WTC11 (cell line): Measurements from ENCODE around the gene LYL1. TPM values are rescaled to one million over a fixed set of nuclear protein-coding genes. Genes with fewer than 3 reads are reported as not detected.

Experiments used
- ATAC-seq: fragments of 200-7000 bp; cut with Tn5 transposase; 2 replicates; pipeline ENCODE4 v1.10.0; 2021; ENCODE audit warnings: mild to moderate bottlenecking, moderate library complexity
- CTCF ChIA-PET: fragments of 300-600 bp; sonication (Branson Sonifier 250); formaldehyde crosslinking; loops from one replicate; lab custom pipeline; 2021; ENCODE audit warnings: antibody characterized with exemption; lab: Charles Lee
- POLR2A ChIA-PET: fragments of 350-600 bp; sonication (Branson Sonifier 250); formaldehyde crosslinking; loops from one replicate; lab custom pipeline; 2021; ENCODE audit warnings: antibody characterized with exemption; lab: Charles Lee
- DNase-seq: peaks from one replicate; pipeline ENCODE4 v3.0.0; 2021; ENCODE audit warnings: low spot score
- H3K27ac Mint-ChIP-seq: 2 replicates; pipeline ENCODE4 v1.8.0; 2021; ENCODE audit warnings: mixed read lengths
- H3K27me3 Mint-ChIP-seq: 2 replicates; pipeline ENCODE4 v1.8.0; 2021; ENCODE audit warnings: low read depth, mild to moderate bottlenecking, moderate library complexity, mixed read lengths
- H3K36me3 Mint-ChIP-seq: 2 replicates; pipeline ENCODE4 v1.8.0; 2021; ENCODE audit warnings: mixed read lengths
- H3K4me1 Mint-ChIP-seq: 2 replicates; pipeline ENCODE4 v1.8.0; 2022; ENCODE audit warnings: mixed read lengths
- H3K4me3 Mint-ChIP-seq: 2 replicates; pipeline ENCODE4 v1.8.0; 2021; ENCODE audit warnings: mild to moderate bottlenecking, moderate library complexity, mixed read lengths
- H3K9me3 Mint-ChIP-seq: 2 replicates; pipeline ENCODE4 v1.8.0; 2021; ENCODE audit warnings: mixed read lengths
- ARID4B ChIP-seq: sonication (generic); formaldehyde crosslinking; IDR thresholded peaks from 2 replicates; pipeline ENCODE4 v1.8.0; 2023; ENCODE audit warnings: missing genetic modification reagents, mild to moderate bottlenecking, borderline replicate concordance
- ESRRA ChIP-seq: sonication (generic); formaldehyde crosslinking; IDR thresholded peaks from 2 replicates; pipeline ENCODE4 v1.8.1; 2022; ENCODE audit warnings: mild to moderate bottlenecking, missing genetic modification reagents, borderline replicate concordance
- ETV6 ChIP-seq: sonication (generic); formaldehyde crosslinking; IDR thresholded peaks from 2 replicates; pipeline ENCODE4 v1.8.1; 2022; ENCODE audit warnings: mild to moderate bottlenecking, missing genetic modification reagents
- FOXP1 ChIP-seq: sonication (generic); formaldehyde crosslinking; IDR thresholded peaks from 2 replicates; pipeline ENCODE4 v1.8.0; 2022; ENCODE audit warnings: missing genetic modification reagents, mild to moderate bottlenecking, moderate library complexity, borderline replicate concordance
- HMGXB4 ChIP-seq: sonication (generic); formaldehyde crosslinking; IDR thresholded peaks from 2 replicates; pipeline ENCODE4 v1.8.1; 2023; ENCODE audit warnings: mild to moderate bottlenecking, moderate library complexity, missing genetic modification reagents
- IRF2 ChIP-seq: sonication (generic); formaldehyde crosslinking; IDR thresholded peaks from 2 replicates; pipeline ENCODE4 v1.8.0; 2022; ENCODE audit warnings: low read depth, missing genetic modification reagents, borderline replicate concordance
- NFE2L1 ChIP-seq: sonication (generic); formaldehyde crosslinking; IDR thresholded peaks from 2 replicates; pipeline ENCODE4 v1.8.1; 2023; ENCODE audit warnings: missing genetic modification reagents
- NFYB ChIP-seq: sonication (generic); formaldehyde crosslinking; conservative IDR thresholded peaks from 2 replicates; pipeline ENCODE4 v1.8.0; 2022; ENCODE audit warnings: low read depth, missing genetic modification reagents
- TCF7 ChIP-seq: sonication (generic); formaldehyde crosslinking; IDR thresholded peaks from 2 replicates; pipeline ENCODE4 v1.8.0; 2022; ENCODE audit warnings: mild to moderate bottlenecking, low read depth, missing genetic modification reagents, moderate library complexity
- TEAD4 ChIP-seq: sonication (generic); formaldehyde crosslinking; IDR thresholded peaks from 2 replicates; pipeline ENCODE4 v1.8.0; 2022; ENCODE audit warnings: mild to moderate bottlenecking, missing genetic modification reagents
- TP53 ChIP-seq: sonication (generic); formaldehyde crosslinking; IDR thresholded peaks from 2 replicates; pipeline ENCODE4 v1.8.1; 2023; ENCODE audit warnings: mild to moderate bottlenecking, missing genetic modification reagents
- ZNF121 ChIP-seq: sonication (generic); formaldehyde crosslinking; IDR thresholded peaks from 2 replicates; pipeline ENCODE4 v1.8.0; 2023; ENCODE audit warnings: missing genetic modification reagents
- ZNF219 ChIP-seq: sonication (generic); formaldehyde crosslinking; IDR thresholded peaks from 2 replicates; pipeline ENCODE4 v1.8.0; 2023; ENCODE audit warnings: missing genetic modification reagents, mild to moderate bottlenecking, borderline replicate concordance
- ZNF232 ChIP-seq: sonication (generic); formaldehyde crosslinking; IDR thresholded peaks from 2 replicates; pipeline ENCODE4 v1.8.0; 2022; ENCODE audit warnings: mild to moderate bottlenecking, missing genetic modification reagents
- ZNF423 ChIP-seq: fragments of 250-450 bp; sonication (Bioruptor Pico); IDR thresholded peaks from 2 replicates; pipeline ENCODE4 v2.1.2; 2022; ENCODE audit warnings: mild to moderate bottlenecking, moderate library complexity
- total RNA-seq: library from RNA; stranded (reverse); gene quantifications from 3 replicates; pipeline ENCODE4 v1.2.3, GENCODE V29; 2021
- TF ChIP-seq, protein P1 (sequence below): sonication (generic); formaldehyde crosslinking; IDR thresholded peaks from 2 replicates; pipeline ENCODE4 v1.8.1; 2022; ENCODE audit warnings: missing genetic modification reagents, borderline replicate concordance
- TF ChIP-seq, protein P2 (sequence below): sonication (generic); formaldehyde crosslinking; conservative IDR thresholded peaks from 2 replicates; pipeline ENCODE4 v1.8.1; 2023; ENCODE audit warnings: mild to moderate bottlenecking, low read depth, missing genetic modification reagents, moderate library complexity
- TF ChIP-seq, protein P3 (sequence below): fragments of 250-450 bp; sonication (Bioruptor Pico); IDR thresholded peaks from 2 replicates; pipeline ENCODE4 v1.8.0; 2021; ENCODE audit warnings: mild to moderate bottlenecking

LYL1 gene
- total RNA-seq, 1 experiment from 2014 or later, result 1.2 TPM

DNA sequence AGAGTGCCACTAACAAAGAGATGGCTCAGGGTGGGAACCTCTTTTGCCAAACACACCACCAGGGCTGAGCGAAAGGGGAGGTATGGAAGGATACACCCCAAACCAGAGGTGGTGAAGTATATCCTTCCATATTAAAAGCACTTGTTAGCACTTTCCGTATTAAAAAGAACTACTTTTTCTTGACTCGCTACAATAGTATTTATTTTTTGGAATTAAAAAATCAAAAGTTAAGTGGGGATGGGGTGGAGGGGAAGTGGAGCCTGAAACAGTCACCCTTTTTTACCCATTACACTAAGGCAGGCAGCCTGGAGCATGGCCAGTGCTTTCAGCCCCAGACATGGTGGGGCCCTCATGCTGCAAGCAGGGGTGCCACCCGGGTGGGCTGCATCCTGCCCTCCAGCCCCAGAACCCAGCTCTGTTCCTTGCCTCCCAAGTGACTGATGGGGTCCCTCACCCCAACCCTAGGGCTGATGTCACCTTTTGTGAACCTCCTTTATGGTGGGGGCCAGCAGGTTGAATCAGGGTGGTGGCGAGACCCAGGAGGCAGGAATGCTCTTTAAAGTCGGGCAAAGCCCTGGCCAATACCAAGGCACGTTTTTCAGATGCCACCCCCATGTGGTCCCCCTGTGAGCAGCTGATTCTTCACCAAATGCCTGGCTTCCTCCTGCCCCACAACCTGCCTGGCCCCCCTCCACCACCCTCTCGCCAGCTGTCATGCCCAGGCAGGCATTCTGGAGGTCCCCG is 31.0 kb downstream of the LYL1 start (continued):
- no peak for TF ChIP-seq FOXP1 (CRISPR knock-in tag)
- no peak for TF ChIP-seq TP53 (CRISPR knock-in tag)
- no peak for TF ChIP-seq ESRRA (CRISPR knock-in tag)
- no peak for TF ChIP-seq ZNF232 (CRISPR knock-in tag)
- TF ChIP-seq ARID4B, result no peak
- TF ChIP-seq, protein P1, sequence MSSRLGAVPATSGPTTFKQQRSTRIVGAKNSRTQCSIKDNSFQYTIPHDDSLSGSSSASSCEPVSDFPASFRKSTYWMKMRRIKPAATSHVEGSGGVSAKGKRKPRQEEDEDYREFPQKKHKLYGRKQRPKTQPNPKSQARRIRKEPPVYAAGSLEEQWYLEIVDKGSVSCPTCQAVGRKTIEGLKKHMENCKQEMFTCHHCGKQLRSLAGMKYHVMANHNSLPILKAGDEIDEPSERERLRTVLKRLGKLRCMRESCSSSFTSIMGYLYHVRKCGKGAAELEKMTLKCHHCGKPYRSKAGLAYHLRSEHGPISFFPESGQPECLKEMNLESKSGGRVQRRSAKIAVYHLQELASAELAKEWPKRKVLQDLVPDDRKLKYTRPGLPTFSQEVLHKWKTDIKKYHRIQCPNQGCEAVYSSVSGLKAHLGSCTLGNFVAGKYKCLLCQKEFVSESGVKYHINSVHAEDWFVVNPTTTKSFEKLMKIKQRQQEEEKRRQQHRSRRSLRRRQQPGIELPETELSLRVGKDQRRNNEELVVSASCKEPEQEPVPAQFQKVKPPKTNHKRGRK, result no peak
- no peak for TF ChIP-seq ZNF423 (CRISPR knock-in tag)

- TF ChIP-seq ETV6, result no peak
- no peak for TF ChIP-seq ZNF219
- no peak for TF ChIP-seq TEAD4 (CRISPR knock-in tag)
- TF ChIP-seq, all 79 proteins: peak for 0
- Mint-ChIP-seq H3K4me3 (no peak overlapping the region), H3K4me1 (no peaks in the 10 kb centered on the region), H3K27ac (no peak overlapping the region), H3K9me3 (no peaks in the 10 kb centered on the region), H3K36me3 (no peaks in the 10 kb centered on the region), H3K27me3 (peaks cover 13% of the 10 kb centered on the region)
- no peak for DNase-seq
- no peak for ATAC-seq
- ChIA-PET CTCF (interaction anchor here (0.7 to 20.5 kb wide), 11 partner anchors 8 to 105 kb away, joined by 3 to 294 read pairs (median 4); no protein-coding TSS in a partner anchor), POLR2A (interaction anchor here (0.6 kb wide), 1 partner anchor 176 kb away, joined by 3 read pairs; no protein-coding TSS in a partner anchor)
Measured at GRCh38 chr19:13070425-13071140, 32.1 kb downstream of the LYL1 start.

DNA sequence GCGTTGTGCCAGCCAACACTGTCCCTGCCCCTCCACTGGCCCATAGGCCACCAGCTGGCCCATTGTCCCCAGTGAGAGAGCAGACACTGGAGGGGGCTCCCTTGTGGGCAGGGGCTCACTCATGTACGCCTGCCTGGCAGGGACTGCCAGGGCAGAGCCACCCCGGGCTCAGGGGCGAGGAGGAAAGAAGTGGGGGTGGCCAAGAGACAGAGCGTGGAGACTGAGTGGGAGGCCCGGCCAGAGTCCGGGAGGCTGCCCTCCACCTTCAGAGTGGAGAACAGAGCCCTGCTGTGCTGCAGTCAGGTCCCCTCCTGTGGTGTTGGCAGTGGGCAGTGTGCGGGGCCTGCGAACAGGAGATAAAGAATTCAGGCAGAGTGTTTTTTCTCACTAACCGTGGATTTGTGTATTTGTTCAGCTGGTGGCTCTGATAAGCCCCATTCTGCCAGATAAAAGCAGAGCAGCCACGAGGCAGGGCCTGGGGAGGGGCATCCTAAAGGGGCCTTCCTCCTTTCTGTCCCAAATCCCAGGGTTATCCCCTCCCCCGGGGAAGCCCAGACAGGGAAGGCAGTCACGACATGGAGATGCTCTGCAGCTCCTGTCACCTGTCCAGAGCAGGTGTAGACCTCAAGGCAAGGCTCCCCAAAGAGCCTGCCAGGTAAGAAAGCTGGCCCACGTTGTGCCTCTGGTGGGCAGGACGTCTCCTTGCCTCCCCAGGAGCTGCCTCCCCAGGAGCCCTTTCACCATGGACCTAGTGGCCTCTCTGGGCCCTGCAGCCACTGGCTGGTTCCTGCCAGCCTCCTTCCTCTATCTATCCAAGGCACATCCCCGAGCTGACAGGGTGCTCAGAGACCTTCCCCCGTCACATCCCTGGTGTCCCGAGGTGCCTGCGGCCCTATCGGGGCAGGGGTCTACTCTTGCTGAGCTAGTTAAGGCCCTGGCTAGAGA is 33.0 kb downstream of the LYL1 start:
- Mint-ChIP-seq H3K27me3 (peaks cover 6% of the 10 kb centered on the region), H3K36me3 (no peaks in the 10 kb centered on the region), H3K9me3 (no peaks in the 10 kb centered on the region), H3K4me3 (no peak overlapping the region), H3K4me1 (no peaks in the 10 kb centered on the region), H3K27ac (no peak overlapping the region)
- POLR2A ChIA-PET, result interaction anchor here (0.6 kb wide), 1 partner anchor 175 kb away, joined by 3 read pairs; no protein-coding TSS in a partner anchor
- DNase-seq, result no peak
- CTCF ChIA-PET, result interaction anchor here (0.7 to 20.5 kb wide), 13 partner anchors 8 to 104 kb away, joined by 3 to 294 read pairs (median 4); no protein-coding TSS in a partner anchor
- ATAC-seq, result peak; percentile 34
- TF ChIP-seq TP53 (CRISPR knock-in tag) (no peak), ZNF121 (CRISPR knock-in tag) (no peak), TCF7 (CRISPR knock-in tag) (no peak), NFE2L1 (no peak), IRF2 (CRISPR knock-in tag) (no peak), HMGXB4 (CRISPR knock-in tag) (no peak), NFYB (CRISPR knock-in tag) (no peak)
- TF ChIP-seq, protein P2, sequence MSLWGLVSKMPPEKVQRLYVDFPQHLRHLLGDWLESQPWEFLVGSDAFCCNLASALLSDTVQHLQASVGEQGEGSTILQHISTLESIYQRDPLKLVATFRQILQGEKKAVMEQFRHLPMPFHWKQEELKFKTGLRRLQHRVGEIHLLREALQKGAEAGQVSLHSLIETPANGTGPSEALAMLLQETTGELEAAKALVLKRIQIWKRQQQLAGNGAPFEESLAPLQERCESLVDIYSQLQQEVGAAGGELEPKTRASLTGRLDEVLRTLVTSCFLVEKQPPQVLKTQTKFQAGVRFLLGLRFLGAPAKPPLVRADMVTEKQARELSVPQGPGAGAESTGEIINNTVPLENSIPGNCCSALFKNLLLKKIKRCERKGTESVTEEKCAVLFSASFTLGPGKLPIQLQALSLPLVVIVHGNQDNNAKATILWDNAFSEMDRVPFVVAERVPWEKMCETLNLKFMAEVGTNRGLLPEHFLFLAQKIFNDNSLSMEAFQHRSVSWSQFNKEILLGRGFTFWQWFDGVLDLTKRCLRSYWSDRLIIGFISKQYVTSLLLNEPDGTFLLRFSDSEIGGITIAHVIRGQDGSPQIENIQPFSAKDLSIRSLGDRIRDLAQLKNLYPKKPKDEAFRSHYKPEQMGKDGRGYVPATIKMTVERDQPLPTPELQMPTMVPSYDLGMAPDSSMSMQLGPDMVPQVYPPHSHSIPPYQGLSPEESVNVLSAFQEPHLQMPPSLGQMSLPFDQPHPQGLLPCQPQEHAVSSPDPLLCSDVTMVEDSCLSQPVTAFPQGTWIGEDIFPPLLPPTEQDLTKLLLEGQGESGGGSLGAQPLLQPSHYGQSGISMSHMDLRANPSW (CRISPR knock-in tag), result no peak
- TF ChIP-seq, protein P3, sequence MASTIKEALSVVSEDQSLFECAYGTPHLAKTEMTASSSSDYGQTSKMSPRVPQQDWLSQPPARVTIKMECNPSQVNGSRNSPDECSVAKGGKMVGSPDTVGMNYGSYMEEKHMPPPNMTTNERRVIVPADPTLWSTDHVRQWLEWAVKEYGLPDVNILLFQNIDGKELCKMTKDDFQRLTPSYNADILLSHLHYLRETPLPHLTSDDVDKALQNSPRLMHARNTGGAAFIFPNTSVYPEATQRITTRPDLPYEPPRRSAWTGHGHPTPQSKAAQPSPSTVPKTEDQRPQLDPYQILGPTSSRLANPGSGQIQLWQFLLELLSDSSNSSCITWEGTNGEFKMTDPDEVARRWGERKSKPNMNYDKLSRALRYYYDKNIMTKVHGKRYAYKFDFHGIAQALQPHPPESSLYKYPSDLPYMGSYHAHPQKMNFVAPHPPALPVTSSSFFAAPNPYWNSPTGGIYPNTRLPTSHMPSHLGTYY (CRISPR knock-in tag), result no peak
